Midbrain (tissue), 1 donor: ENCODE data around the gene SLC9C1.
"Not testable (repeated sequence)": the region's sequence is repeated elsewhere in the genome, so short reads cannot be mapped to it uniquely, and the experiment has no call there.

ENCODE experiments used
- DNase-seq: peaks from one replicate; lab custom pipeline; 2025; lab: John Stamatoyannopoulos, UW

The SLC9C1 gene

DNA sequence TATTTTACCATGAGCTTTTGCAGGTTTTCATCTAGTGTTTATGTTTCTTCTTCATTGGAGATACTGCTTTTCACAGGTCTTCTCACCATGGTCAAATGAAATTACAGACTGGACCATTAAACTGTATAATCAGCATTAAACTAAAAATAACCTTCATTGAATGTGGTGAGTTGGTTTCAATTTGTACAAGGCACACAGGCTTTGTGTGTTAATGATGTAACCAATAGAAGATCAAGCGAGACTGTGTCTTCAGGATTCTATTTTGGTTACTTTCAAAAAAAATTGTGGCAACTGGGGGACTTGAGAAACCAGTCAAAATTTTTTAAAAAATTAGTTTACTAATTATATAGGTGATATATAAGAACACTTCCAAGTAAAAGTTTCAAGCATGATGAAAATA lies 106.7 kb downstream of the SLC9C1 start:
- DNase-seq, result no peak

DNA sequence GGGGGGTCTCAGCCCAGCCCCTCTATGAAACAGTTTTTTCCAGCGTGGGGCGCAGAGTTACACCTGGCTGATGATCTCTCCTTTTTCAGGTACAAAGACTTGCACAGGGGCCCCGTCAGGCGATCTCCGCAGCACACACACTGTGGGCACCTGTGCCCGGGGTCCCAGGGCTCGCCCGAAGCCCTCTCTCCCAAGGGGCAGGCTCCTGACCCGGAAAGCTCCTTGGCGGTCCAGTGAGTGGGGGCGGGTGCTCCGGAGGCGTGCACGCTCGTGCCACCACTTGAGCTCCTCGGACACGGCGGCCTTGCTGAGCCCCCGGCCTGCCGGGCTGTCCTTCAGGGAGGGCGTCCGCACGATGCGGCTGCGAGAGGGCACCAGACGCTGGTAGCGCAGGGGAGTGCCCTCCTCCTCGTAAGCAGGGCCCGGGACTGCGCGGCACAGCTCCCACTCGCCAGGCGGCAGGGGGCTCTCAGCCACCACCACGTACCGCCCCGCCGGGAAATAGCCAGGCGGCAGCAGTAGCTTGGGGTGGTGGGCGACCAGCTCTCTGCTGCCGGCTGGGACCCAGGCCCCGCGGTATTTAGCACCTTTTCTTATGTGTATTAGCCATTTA lies 108.5 kb downstream of the SLC9C1 start:
- not testable (repeated sequence) for DNase-seq

DNA sequence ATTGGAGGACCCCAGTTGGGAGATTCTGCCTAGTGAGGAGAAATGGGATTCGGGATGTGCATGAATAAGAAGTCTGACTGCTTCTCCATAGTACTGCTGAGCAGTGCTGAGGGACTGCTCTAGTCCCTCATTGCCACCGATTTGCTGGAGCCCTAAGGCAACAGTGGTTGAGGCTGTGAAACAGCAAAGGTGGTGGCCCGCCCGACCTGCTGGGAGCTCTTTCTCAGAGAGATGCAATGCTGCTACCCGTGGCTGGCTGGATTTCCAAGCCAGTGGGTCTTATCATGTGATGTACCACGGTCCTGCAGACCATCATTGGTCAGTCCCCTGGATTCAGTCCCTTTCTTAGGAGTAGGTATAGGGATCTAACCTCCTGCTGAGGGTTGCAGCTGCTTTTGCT lies 118.4 kb downstream of the SLC9C1 start:
- DNase-seq, result no peak

DNA sequence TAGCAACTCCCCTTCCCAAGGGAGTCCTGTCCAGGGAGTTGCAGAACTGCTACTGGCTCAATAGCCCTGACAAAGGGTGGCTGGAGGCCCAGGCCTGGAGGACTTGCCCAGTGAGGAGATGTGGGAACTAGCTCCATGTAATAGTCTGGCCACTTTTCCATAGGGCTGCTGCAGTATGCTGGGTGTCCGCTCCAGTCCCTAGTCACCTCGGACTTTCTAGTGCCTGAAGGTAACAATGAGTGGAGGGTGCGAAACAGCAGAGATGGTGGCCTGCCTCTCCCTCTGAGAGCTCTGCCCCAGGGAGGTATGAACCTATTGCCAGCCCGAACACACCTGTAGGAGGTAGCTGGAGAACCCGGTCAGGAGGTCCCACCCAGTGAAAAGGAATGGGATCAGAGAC lies 119.0 kb downstream of the SLC9C1 start:
- DNase-seq, result no peak

DNA sequence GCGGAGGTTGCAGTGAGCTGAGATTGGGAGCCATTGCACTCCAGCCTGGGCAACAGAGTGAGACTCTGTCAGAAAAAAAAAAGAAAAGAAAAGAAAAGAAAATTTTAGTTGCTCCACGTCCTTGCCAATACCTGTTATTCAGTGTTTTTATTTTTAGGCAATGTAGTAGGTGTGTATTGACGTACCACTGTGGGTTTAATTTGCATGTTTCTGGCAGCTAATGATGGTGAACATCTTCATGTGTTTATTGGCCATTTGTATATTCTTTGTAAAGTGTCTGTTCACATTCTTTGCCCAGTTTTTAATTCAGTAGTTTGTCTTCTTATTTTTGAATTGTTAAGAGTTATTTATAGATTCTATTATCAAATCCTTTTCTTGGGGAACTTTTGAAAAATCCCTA lies 122.9 kb downstream of the SLC9C1 start:
- DNase-seq, result no peak

DNA sequence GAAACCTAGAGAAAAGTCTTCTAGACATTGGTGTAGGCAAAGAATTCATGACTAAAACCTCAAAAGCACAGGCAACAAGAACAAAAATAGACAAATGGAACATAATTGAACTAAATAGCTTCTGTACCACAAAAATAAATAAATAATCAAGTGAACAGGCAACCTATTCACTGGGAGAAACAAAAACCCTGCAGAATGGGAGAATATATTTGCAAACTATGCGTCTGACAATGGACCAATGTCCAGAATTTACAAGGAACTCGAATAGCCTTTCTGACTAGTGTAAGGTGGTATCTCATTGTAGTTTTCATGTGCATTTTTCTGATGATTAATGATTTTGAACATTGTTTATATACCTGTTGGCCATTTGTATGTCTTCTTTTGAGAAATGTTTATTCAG lies 124.0 kb downstream of the SLC9C1 start:
- DNase-seq, result peak; percentile 1

DNA sequence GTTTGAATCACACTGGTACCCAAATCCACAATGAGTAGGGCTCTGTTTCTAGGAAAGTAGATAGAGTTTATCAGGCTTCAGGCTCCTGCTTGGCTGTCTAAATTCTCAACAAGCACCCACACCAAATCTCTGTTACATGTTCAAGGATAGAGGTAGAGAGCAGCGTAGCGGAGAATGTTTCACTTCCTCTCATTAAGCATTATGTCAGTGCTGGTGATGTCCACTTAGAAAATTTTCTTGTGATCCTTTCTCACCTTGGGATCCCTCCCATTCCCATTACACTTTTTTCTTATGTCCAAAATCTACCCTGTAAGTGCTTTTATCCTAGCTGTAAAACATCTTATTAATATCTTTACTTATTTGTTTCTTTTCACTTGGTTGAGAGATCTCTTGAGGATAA lies 126.3 kb downstream of the SLC9C1 start:
- no peak for DNase-seq

DNA sequence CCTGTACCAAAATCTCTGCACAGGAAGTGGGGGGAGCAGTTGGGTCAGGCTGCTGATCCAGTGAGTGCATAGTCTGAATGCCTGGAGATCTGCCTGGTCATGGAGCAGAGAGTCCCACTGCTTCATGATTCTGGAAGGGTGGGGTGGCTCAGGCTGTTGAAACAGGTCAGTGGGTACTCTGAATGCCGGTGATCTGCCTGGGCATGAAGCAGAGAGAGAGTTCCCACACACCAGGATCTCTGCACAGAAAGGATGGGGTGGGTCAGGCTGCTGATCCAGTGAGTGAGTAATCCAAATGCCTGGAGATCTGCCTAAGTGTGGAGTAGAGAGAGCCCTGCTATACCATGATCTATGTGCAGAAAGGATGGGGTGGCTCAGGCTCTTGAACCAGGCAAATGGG lies 144.9 kb downstream of the SLC9C1 start:
- DNase-seq, result no peak

DNA sequence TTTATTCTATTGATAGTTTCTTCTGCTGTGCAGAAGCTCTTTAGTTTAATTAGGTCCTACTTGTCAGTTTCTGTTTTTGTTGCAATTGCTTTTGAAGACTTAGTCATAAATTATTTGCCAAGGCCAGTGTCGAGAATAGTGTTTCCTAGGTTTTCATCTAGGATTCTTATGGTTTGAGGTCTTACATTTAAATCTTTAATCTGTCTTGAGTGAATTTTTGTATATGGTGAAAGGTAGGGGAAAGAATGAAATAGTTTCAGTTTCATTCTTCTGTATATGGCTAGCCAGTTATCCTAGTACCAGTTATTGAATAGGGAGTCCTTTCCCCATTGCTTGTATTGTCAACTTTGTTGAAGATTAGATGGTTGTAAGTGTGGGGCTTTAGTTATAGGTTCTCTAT lies 150.3 kb downstream of the SLC9C1 start:
- no peak for DNase-seq

DNA sequence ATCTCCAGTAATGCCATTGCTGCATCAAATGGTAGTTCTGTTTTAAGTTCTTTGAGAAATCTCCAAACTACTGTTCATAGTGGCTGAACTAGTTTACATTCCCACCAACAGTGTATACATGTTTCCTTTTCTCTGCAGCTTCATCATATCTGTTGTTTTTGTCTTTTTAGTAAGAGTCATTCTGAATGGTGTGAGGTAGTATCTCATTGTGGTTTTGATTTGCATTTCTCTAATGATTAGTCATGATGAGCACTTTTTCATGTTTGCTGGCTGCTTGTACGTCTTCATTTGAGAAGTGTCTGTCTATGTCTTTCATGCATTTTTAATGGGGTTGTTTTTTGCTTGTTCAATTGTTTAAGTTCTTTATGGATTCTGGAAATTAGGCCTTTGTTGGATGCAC lies 150.8 kb downstream of the SLC9C1 start:
- no peak for DNase-seq

DNA sequence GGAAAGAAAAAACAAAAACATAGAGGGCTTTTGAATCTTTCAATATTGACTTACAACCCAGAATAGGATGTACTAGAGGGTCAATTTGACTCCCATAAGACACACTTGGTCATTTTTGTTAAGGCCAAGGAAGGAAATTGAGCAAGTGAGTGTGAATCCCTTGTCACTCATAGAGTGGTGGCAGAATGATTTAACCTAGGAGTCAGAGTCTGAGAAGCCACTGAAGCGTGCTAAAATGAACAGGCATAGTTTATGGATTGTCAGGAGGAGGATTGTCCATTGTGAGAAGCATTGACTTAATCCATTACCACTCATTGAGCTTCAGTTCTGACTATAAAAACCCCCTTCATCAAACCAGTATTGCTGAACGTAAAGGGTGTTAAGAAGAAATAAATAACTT lies 152.7 kb downstream of the SLC9C1 start:
- DNase-seq, result no peak

DNA sequence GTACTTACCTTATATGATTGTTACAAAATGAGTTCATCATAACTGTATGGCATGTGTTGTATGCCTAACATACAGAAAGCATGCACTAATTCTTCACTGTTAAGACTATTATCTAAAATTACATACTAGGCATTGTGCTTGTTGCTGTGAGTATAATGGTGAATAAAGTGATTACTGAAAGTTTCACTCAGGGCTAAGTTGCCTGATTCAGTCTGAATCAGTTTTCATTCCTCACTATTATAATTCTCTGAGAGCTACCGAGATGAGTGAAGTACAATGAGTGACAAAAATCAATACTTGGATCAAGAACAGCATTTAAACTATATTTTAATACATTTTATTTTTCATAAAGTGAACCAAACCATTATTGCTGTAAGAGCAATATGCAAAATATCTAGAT lies 153.4 kb downstream of the SLC9C1 start:
- no peak for DNase-seq

DNA sequence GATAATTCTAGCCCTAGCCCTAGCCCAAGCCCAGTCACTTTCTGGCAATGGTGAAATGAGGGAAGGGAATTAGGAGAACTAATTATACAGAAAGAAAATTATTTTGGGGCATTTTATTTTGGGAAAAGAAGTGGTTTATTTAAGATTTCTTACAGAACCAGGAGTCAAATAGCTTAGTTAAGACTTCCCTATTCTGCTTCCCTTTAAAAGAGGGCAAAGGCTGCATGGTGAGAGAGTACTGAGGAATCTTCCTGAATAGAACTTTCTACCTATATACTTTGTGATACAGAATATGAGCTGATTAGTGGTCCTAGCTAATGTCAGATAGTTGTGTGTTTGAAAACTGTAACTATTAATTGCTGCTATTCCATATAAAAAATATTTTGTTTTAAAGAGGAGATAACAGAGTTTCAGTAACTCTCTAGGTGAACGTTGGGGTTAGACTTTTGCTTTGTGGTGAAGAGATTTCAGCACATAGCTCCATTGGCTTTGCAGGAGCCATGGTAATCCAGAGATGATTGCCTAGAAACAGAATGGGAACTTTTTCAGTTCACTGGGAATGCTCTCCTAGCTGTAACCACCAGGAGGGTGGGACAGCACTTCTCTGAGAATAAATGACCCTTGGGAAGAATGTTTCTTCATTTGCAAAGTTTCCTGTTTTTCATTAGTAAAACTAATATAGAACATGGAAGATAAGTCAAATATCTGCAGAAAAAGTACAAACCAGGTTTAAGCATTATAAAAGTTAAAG lies 155.6 kb downstream of the SLC9C1 start:
- no peak for DNase-seq

DNA sequence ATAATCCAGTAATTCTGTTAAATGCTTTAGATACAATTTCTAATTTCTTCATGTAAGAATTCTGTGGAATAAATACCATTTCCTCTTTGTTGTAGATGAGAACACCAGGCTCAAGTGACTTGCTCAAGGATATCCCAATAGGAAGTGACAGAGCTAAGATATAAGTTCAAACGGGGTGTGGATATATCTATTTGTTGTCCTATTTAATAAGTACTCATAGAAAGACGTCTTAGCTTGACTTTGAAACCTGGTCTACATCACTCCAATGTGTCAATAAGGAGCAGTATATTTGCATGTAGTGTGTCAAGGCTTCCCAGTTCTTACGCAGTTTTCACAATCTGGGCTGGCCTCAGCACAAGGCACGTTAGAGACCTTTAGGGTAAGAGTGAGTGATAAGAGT lies 156.2 kb downstream of the SLC9C1 start:
- no peak for DNase-seq

DNA sequence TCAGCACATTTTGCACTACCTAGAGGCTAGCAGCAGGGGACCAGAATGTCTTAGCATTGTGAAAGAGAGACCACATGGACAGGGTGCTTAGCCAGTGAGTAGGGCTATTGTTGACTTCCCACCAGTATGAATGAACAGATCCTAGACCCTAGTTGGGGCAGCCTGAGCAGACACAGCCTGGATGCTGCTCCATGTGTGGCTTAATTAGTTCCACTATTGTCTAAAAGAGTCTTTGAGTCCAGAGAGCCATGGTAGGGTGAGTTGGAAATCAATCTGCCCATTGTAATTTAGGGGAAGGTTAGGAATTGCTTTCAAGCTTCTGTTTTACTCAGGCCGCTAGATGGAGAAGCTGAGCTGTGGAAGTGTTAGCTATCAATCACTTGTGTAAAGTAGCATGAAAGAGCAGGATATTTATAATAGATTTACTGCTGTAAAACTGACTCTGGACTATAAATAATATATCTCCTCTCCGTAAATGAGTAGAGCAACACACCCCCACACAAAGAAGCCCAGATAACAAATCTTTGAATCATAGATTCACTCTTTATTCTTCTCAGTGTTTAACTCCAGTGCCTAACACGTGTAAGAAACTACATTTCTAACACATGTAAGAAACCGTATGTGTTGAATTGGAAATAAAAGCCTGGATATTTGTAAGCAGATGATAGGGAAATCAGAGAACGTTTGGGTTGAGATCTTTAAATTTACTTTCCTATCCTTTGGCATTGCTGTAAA lies 156.9 kb downstream of the SLC9C1 start:
- DNase-seq, result peak; percentile 86

DNA sequence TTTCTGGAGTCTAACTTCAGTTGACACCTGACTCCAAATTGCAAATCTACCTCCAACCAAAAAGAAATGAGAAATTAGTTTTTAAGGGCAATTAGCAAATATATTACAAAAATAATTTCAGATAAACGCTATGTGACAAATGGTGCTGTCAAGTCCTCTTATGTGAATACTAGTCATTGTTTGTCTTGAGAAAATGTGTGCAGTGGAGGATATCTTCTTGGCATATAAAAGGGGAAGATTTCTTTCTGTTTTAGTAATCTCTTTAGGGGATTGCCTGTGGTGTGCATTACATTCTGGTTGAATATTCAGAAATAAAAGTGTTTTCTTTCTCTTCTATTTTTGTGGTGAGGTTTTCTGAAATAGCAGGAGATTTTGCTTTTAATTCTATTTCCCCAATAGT lies 158.0 kb downstream of the SLC9C1 start:
- no peak for DNase-seq

DNA sequence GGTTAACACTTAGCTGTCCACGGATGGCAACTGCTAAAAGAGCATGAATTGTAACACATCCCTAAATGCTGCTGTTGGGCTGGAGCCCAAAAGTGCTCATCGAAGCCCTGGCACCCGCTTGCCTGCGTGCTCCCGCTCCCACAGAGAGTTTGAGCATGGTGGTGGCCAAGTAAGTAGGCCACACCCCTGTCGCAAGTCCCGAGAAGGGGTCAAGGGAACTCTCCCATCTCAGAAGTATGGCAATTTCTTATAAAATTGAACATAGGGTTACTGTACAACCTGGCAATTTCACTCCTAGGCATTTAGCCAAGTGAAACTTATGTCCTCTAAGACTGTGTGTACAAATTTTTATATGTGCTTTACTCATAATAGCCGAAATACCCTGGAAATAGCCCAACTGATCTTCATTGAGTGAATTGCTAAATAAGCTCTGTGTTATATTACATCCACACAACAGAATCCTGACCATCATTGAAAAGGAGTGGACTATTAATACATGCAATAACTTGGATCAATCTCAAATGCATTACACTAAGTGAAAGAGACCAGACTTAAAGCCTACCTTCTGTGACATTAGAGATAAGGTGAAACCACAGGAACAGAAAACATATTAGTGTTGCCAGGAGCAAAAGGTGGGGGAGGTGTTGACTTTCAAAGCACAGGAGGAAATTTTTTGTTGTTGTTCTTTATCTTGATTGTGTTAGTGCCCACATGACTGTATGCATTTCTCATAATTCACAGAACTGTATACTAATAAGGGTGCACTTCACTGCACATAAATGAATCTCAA lies 159.5 kb downstream of the SLC9C1 start:
- DNase-seq, result no peak

DNA sequence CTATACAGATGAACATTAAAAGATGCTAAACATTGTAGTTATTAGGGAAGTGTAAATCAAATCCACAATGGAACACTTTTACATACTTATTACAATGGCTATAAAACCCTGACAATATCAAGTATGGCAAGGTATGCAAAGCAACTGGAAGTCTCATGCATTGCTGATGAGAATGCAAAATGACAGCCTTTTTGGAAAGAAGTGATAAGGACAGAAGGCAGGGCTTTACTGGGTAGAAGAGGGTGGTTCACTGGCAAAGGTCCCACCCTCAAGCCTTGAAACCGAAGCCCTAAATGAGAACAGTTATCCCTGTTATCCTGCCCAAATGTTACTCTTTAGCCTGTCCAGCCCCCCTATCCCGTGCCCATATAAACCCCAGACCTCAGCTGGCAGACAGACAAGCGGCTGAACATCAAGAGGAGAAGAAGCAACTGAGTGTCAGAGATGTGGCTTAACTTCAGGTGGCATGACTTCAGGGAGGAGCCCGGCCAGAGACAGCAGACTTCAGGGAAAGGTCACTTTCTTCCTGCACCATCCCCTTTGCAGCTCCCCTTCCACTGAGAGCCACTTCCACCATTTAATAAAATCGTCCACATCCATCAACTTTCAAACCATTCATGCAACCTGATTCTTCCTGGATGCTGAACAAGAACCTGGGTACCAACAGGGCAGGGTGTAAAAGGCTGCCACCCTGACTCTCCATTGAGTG lies 160.2 kb downstream of the SLC9C1 start:
- DNase-seq, result no peak

DNA sequence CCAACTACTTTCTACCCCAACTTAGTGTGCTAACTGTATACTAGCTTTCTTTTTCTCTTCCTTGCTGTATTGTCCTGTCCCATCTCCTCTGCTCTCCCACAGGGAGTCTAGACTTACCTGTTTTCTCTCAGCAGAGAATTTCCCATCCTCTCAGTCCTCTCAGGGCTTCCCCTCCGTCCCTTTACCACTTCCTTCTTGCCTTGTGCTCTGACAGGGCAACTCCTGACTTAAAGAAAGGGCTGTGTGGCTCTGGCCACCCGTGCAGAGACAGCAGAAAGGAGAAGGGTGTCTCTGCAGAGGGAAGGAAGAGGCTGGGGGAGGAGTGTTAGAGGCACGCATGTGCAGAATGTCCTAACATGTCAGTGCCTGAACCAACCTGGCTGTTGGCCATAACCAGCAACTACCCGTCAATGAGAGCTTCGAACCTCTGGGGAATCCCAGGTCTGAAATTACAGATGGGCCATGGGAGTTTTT lies 161.0 kb downstream of the SLC9C1 start, which contains the start of gene GCSAM:
GCSAM (minus strand) TSS at position 274 of the 474 bp plus-strand sequence; CDS start at position 146, 128 bp downstream.
- peak; percentile 38 for DNase-seq

DNA sequence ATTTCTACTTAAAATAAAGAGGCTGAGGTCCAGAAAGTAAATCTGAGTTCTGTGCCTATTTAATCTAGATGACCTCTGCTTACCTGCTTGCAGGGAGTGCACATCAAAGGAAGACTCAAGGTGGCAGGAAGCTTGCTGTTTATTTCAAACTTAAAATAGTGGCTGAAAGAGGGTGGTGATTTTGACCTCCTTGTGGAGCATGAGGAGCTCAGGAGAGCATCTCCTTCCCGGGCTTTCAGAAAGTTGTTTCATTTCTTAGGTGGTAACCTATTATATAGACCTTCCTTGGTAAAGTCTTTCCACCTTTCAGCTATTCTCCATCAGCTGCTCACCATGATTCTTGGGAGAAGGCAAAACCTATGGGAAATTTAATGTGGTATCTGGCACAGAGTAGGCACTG lies 161.5 kb downstream of the SLC9C1 start:
- DNase-seq, result no peak

DNA sequence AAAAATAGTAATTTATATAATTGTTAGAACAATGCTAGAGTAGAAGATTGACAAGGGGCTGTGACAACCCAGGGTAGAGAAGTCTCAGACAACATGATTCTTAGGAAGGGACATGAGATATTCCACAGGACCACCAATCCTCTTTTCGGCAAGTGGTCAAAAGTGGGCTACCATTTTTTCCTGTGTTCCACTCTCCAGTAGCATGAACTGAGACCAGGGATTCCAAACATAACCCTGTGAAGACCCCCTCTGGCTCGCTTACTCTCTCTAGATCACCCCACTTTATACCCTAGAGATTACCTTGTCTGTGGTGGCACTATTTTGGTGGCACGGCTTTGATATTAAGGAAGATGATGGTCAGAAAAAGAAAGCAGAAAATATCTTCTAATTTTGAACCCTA lies 161.9 kb downstream of the SLC9C1 start:
- DNase-seq, result no peak

DNA sequence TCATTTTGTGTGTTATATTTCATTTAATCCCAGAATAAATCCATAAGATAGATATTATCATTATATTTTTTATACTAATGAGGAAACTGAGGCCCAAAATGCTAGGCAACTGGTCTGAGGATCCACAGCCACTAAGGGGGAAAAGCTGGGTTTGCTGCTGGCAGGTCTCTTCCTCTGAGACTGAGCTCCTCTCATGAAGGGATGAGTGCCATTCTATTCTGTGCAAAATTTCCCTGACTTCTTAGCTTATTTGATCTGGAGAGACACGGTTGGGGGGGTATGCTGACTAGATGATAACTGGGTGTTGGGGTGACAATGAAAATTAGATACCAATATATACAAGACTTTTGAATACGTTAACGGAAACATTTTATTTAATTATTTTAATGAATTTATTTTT lies 162.9 kb downstream of the SLC9C1 start:
- no peak for DNase-seq
